GM12878 (cell line): Measurements from ENCODE around the gene TMEM63C. TPM values are rescaled to one million over a fixed set of nuclear protein-coding genes. Genes with fewer than 3 reads are reported as not detected.
A peak's percentile ranks its signal among the peaks of the same experiment; 100 is the strongest.

Experiments
- ATAC-seq: fragments of 200-7000 bp; cut with Tn5 transposase; 3 replicates; pipeline ENCODE4 v1.9.1; 2020; ENCODE audit warnings: mild to moderate bottlenecking, moderate library complexity
- BruUV-seq: library from RNA; stranded (reverse); fragments of 400-500 nt; replicated peaks from 2 replicates; lab custom pipeline; 2021; lab: Mats Ljungman, UMichigan
- CTCF ChIA-PET: fragments of 300-600 bp; sonication (Branson Sonifier 250); formaldehyde crosslinking; extraction: SDS; loops from one replicate; lab custom pipeline; 2021; ENCODE audit warnings: inconsistent platforms; lab: Yijun Ruan, JAX
- POLR2A ChIA-PET: fragments of 350-600 bp; formaldehyde crosslinking; extraction: SDS; loops from one replicate; lab custom pipeline; 2021; ENCODE audit warnings: inconsistent platforms; lab: Charles Lee
- RAD21 ChIA-PET: fragments of 300-600 bp; sonication (Branson Sonifier 250); formaldehyde crosslinking; loops from one replicate; lab custom pipeline; 2023; ENCODE audit warnings: antibody characterized with exemption; ENCODE audit not compliant: unreplicated experiment; lab: Charles Lee
- SMC1A ChIA-PET: fragments of 300-600 bp; sonication (Branson Sonifier 250); formaldehyde crosslinking; loops from one replicate; lab custom pipeline; 2023; ENCODE audit not compliant: unreplicated experiment, uncharacterized antibody; lab: Charles Lee
- DNase-seq: peaks from one replicate; pipeline ENCODE4 v3.0.0-alpha.2; 2011; ENCODE audit warnings: low read depth, low spot score
- FAIRE-seq: peaks from 3 replicates; lab custom pipeline; 2011; peaks lifted over from hg19 to GRCh38; lab: Jason Lieb, UNC
- H2AFZ ChIP-seq: 2 replicates; pipeline ENCODE4 v1.6.0; 2011; ENCODE audit warnings: low read depth, low read length, control low read depth; ENCODE audit not compliant: control insufficient read depth
- H3K27ac ChIP-seq: 2 replicates; pipeline ENCODE4 v1.5.1; 2011; ENCODE audit warnings: control low read depth; ENCODE audit not compliant: control insufficient read depth, insufficient read depth
- H3K27me3 ChIP-seq, 2 experiments: replicated peaks in 1 of 2; 2 replicates each; pipeline versions ENCODE4 v1.6.0 to v1.6.1; 2011; ENCODE audit warnings: low read length in 1 of 2; ENCODE audit not compliant: control insufficient read depth in 2 of 2, insufficient read depth in 2 of 2
- H3K36me3 ChIP-seq, 2 experiments: 2 replicates each; pipeline ENCODE4 v1.5.1; 2011; ENCODE audit warnings: low read length in 1 of 2; ENCODE audit not compliant: control insufficient read depth in 2 of 2, insufficient read depth in 2 of 2
- H3K4me1 ChIP-seq: 2 replicates; pipeline ENCODE4 v1.6.1; 2011; ENCODE audit warnings: mild to moderate bottlenecking, low read length, moderate library complexity, mixed read lengths; ENCODE audit not compliant: control insufficient read depth, insufficient read depth
- H3K4me2 ChIP-seq: 2 replicates; pipeline ENCODE4 v1.6.0; 2011; ENCODE audit warnings: control low read depth; ENCODE audit not compliant: control insufficient read depth, insufficient read depth
- H3K4me3 ChIP-seq: fragments of 200-600 bp; sonication (generic); 2 replicates; pipeline ENCODE4 v1.5.1; 2016
- H3K79me2 ChIP-seq: 2 replicates; pipeline ENCODE4 v1.6.0; 2011; ENCODE audit warnings: low read length; ENCODE audit not compliant: control insufficient read depth, insufficient read depth
- H3K9ac ChIP-seq: 2 replicates; pipeline ENCODE4 v1.8.0; 2011; ENCODE audit warnings: low read length, control low read depth, mixed read lengths; ENCODE audit not compliant: control insufficient read depth, insufficient read depth
- H3K9me3 ChIP-seq: replicated peaks from 3 replicates; pipeline ENCODE4 v1.5.1; 2011; ENCODE audit warnings: mild to moderate bottlenecking, low read length; ENCODE audit not compliant: control insufficient read depth, insufficient read depth
- H4K20me1 ChIP-seq: 2 replicates; pipeline ENCODE4 v1.6.0; 2011; ENCODE audit not compliant: control insufficient read depth, insufficient read depth
- CTCF ChIP-seq, 3 experiments: IDR thresholded peaks in 2 of 3; conservative IDR thresholded peaks in 1 of 3; 2 replicates each; pipeline ENCODE4 v1.5.1; 2011; ENCODE audit warnings: low read depth in 3 of 3, low read length in 3 of 3, mild to moderate bottlenecking in 3 of 3, control low read depth in 2 of 3, moderate library complexity in 2 of 3, inconsistent platforms in 1 of 3, mixed read lengths in 1 of 3; ENCODE audit not compliant: control insufficient read depth in 2 of 3, insufficient read depth in 1 of 3; ENCODE audit errors: extremely low read depth in 1 of 3
- RAD21 ChIP-seq: IDR thresholded peaks from 2 replicates; pipeline ENCODE4 v1.6.1; 2011; ENCODE audit warnings: mild to moderate bottlenecking, low read depth, low read length, moderate library complexity; ENCODE audit not compliant: insufficient read depth
- SMC3 ChIP-seq: IDR thresholded peaks from 2 replicates; pipeline ENCODE4 v1.6.1; 2011; ENCODE audit warnings: low read length, improper control_type of control experiment, borderline replicate concordance
- ZNF622 ChIP-seq: fragments of 450-650 bp; IDR thresholded peaks from 2 replicates; pipeline ENCODE4 v1.6.1; 2017; ENCODE audit warnings: mild to moderate bottlenecking, inconsistent platforms
- WGBS: methylation state at CpG from one replicate; pipeline ENCODE4 v1.1.6; 2016; ENCODE audit warnings: low lambda C conversion rate; ENCODE audit not compliant: insufficient replicate concordance, insufficient coverage; ENCODE audit errors: missing lambda C conversion rate; 5-methylcytosine and 5-hydroxymethylcytosine counted together
- in situ Hi-C: fragments of 300-500 bp; cut with MboI; formaldehyde crosslinking; loops from 9 replicates; pipeline ENCODE4 v1.14.3; 2018; ENCODE audit warnings: mixed read lengths
- intact Hi-C: fragments of 100-400 bp; cut with micrococcal nuclease; formaldehyde crosslinking; loops from one replicate; pipeline ENCODE4 v1.14.2; 2022; ENCODE audit not compliant: unreplicated experiment
- polyA plus RNA-seq, 11 experiments: library from polyadenylated mRNA; depleted of rRNA in 4 of 11; unstranded in 6 of 11; stranded (reverse) in 5 of 11; fragments of >200 nt; fragmentation: Nextera tagmentation in 4 of 11; fragmentation: Illumina TruSeq in 1 of 11; extraction: Ambion mirVana in 4 of 11; extraction: Trizol in 1 of 11; gene quantifications; 1 replicate in 1 of 11; 2 replicates in 10 of 11; pipeline versions ENCODE4 v1.2.1 to v1.2.3, GENCODE V29; 2011 to 2016; ENCODE audit warnings: inconsistent platforms in 2 of 11, missing spikeins in 2 of 11, low read depth in 1 of 11
- total RNA-seq, 4 experiments: library from RNA; depleted of rRNA in 3 of 4; stranded (reverse); fragments of >200 nt in 3 of 4; fragmentation: Illumina TruSeq in 1 of 4; extraction: Trizol in 1 of 4; gene quantifications; 2 replicates each; pipeline versions ENCODE4 v1.2.1 to v1.2.3, GENCODE V29; 2013 to 2021

Gene TMEM63C
- total and polyA plus RNA-seq, 10 of the 15 experiments (the other 5 are each of a cell fraction or from before 2014, with no cell fraction given) = 0.06 to 1.3 (median 0.39) TPM; not detected in 4

GRCh38 chr14:77301103-77301502 lies 119.5 kb downstream of the TMEM63C start:
- intact Hi-C loops = loop anchor here (1.0 kb wide), 2 partner anchors 15 to 250 kb away; no protein-coding TSS in a partner anchor
- 53% methylated on average over 10 of the region's 10 CpGs for WGBS
- peak; percentile 92 for ATAC-seq

More at GRCh38 chr14:77301103-77301502, 119.5 kb downstream of the TMEM63C start:
- peak; percentile 76 for TF ChIP-seq SMC3
- peak; percentile 73 to 81 (median 74) for TF ChIP-seq CTCF (IDR thresholded peaks at IDR 0.05 in 2 of 3, conservative IDR thresholded peaks at IDR 0.05 in 1 of 3; ENCODE audit: control insufficient read depth in 2 of 3, extremely low read depth in 1 of 3, insufficient read depth in 1 of 3, low read depth in 3 of 3, low read length in 3 of 3)
- TF ChIP-seq ZNF622 = no peak
- peak; percentile 83 for TF ChIP-seq RAD21
- H3K27me3 ChIP-seq = no peaks in the 10 kb centered on the region
- H3K4me3 ChIP-seq = no peak overlapping the region
- H3K9ac ChIP-seq = no peak overlapping the region
- no peak overlapping the region for H2AFZ ChIP-seq
- H3K79me2 ChIP-seq = no peaks in the 10 kb centered on the region
- in situ Hi-C loops = no loop called here
- POLR2A ChIA-PET = no interaction called here
- no TSS peak for BruUV-seq
- SMC1A ChIA-PET = interaction anchor here (0.8 to 2.4 kb wide), 4 partner anchors 8 to 252 kb away, joined by 5 to 21 read pairs (median 5); no protein-coding TSS in a partner anchor
- no peak overlapping the region for H3K4me2 ChIP-seq
- DNase-seq (no peak), FAIRE-seq (peak; percentile 59)
- RAD21 ChIA-PET = interaction anchor here (5.3 kb wide), 1 partner anchor 15 kb away, joined by 43 read pairs; no protein-coding TSS in a partner anchor
- no peak overlapping the region for H3K27ac ChIP-seq
- no peaks in the 10 kb centered on the region for H3K4me1 ChIP-seq
- H4K20me1 ChIP-seq = no peaks in the 10 kb centered on the region
- CTCF ChIA-PET = interaction anchor here (0.6 to 8.6 kb wide), 12 partner anchors 11 to 428 kb away, joined by 3 to 158 read pairs (median 4); no protein-coding TSS in a partner anchor
- H3K9me3 ChIP-seq = no peaks in the 10 kb centered on the region
- peaks cover 0 to 2% of the 10 kb centered on the region in 2 experiments; a peak in 2 of 4 replicates for H3K36me3 ChIP-seq
